Type B pancreatic cell (in vitro differentiated cells): ENCODE data around the gene NTN5. TPM values are rescaled to one million over a fixed set of nuclear protein-coding genes. Genes with fewer than 3 reads are reported as not detected.
"Not testable (repeated sequence)": the region's sequence is repeated elsewhere in the genome, so short reads cannot be mapped to it uniquely, and the experiment has no call there.

ENCODE experiments used
- DNase-seq: peaks from one replicate; pipeline ENCODE4 v3.0.0; 2021; ENCODE audit warnings: mixed read lengths; ENCODE audit not compliant: unreplicated experiment; ENCODE audit errors: extremely low spot score
- H3K27ac Mint-ChIP-seq: 2 replicates; pipeline ENCODE4 v1.8.0; 2021; ENCODE audit warnings: mild to moderate bottlenecking, mixed read lengths
- H3K27me3 Mint-ChIP-seq: 2 replicates; pipeline ENCODE4 v1.8.0; 2021; ENCODE audit warnings: mixed read lengths
- H3K36me3 Mint-ChIP-seq: 2 replicates; pipeline ENCODE4 v1.8.0; 2021; ENCODE audit warnings: mixed read lengths
- H3K4me1 Mint-ChIP-seq: one replicate; pipeline ENCODE4 v1.8.0; 2021; ENCODE audit warnings: mixed read lengths; ENCODE audit not compliant: unreplicated experiment
- H3K4me3 Mint-ChIP-seq: 2 replicates; pipeline ENCODE4 v1.8.0; 2021; ENCODE audit warnings: mild to moderate bottlenecking, mixed read lengths
- H3K9me3 Mint-ChIP-seq: 2 replicates; pipeline ENCODE4 v1.8.0; 2021; ENCODE audit warnings: mixed read lengths
- total RNA-seq: library from RNA; stranded (reverse); gene quantifications from 2 replicates; pipeline ENCODE4 v1.2.1, GENCODE V29; 2021; ENCODE audit warnings: low replicate concordance
- TF ChIP-seq, protein P1 (sequence below): fragments of 200-600 bp; sonication (generic); conservative IDR thresholded peaks from 2 replicates; pipeline ENCODE4 v1.5.0; 2021; ENCODE audit warnings: antibody characterized with exemption, mild to moderate bottlenecking

Gene NTN5
- total RNA-seq, 1 donor from 2014 or later = 1.2 TPM

DNA sequence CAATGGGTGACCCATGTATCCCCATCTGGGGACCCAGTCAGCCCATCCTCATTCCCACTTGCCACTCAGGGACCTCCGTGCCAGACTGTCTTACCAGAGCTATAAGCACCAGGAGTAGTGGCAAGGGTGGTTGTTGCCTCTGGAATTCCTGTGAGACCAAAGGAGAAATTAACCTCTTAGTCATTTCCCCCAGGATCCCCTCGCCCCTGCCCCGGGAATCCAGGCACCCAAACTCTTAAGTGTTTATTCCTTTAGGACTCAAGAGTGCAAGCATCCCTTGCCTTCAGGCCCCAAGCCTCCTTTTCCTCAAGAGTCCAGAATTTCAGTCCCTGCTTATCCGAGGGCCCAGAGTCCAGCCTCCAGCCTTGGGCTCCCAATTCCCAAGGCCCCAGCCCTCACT lies 9.2 kb downstream of the NTN5 start:
- H3K4me1 Mint-ChIP-seq = peaks cover 5% of the 10 kb centered on the region
- TF ChIP-seq, protein P1, sequence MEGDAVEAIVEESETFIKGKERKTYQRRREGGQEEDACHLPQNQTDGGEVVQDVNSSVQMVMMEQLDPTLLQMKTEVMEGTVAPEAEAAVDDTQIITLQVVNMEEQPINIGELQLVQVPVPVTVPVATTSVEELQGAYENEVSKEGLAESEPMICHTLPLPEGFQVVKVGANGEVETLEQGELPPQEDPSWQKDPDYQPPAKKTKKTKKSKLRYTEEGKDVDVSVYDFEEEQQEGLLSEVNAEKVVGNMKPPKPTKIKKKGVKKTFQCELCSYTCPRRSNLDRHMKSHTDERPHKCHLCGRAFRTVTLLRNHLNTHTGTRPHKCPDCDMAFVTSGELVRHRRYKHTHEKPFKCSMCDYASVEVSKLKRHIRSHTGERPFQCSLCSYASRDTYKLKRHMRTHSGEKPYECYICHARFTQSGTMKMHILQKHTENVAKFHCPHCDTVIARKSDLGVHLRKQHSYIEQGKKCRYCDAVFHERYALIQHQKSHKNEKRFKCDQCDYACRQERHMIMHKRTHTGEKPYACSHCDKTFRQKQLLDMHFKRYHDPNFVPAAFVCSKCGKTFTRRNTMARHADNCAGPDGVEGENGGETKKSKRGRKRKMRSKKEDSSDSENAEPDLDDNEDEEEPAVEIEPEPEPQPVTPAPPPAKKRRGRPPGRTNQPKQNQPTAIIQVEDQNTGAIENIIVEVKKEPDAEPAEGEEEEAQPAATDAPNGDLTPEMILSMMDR = no peak
- no peaks in the 10 kb centered on the region for H3K36me3 Mint-ChIP-seq
- H3K27me3 Mint-ChIP-seq = no peaks in the 10 kb centered on the region
- H3K9me3 Mint-ChIP-seq = no peaks in the 10 kb centered on the region
- H3K27ac Mint-ChIP-seq = no peak overlapping the region
- DNase-seq = no peak
- H3K4me3 Mint-ChIP-seq = no peak overlapping the region

DNA sequence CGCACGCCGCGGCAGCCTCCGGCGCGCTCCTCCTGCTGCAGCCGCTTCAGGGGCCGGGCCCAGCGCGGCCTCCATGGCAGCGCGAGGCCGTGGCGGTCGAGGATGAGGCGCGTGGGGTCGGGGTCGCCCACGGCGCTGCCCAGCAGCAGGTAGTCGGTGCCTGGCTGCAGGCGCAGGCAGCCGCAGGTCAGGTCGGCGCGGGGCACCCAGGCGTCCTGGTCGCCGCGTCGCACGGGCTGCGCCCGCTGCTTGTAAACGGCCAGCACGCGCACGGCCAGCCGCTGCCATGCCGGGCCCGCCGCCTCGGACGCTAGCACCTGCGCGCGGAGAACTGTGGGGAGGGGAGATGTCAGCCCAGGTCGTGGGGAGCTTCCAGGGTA lies 11.1 kb downstream of the NTN5 start:
- H3K9me3 Mint-ChIP-seq = no peaks in the 10 kb centered on the region

DNA sequence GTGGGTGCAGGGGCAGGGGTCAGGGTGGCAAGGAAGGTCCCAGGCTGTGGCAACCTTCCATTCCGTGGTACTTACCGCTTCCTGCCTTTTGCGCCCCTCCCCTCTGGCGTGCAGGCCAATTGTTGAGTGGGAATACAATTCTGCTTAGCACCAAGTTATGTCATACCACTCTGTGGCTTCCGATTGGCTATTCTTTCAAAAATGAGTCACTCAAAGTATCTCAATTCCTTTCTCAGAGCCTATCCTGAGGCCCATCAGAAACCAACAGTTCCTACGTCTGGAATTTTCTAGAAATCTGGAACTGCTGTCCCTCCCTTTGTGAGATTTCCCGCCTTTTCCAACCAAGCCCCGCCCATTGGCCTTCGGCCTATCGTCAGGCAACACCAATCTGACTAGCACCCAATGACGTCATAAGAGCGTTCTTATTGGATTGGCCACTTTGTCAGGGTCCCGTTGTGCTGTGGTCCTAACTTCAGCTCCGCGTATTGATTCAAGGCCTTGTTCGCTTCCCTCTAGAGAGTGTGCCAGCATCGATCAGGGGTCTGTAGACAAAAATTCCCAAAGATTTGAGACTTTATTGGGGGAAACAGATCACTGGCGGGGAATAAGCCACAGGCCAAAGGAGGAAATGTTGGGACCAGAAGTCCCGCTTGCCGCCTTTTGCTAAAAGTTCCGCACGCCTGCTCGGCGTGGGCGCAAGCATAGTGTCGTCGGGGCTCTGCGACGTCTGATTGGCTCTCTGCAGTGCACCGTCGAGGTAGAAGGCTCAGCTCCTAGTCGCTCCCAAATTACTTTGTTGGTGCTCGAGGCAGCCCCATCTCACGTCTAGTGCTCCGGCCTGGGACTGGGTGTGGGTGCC lies 11.7 kb downstream of the NTN5 start:
- no peaks in the 10 kb centered on the region for H3K36me3 Mint-ChIP-seq
- peak overlapping the region; percentile 18 for H3K27ac Mint-ChIP-seq
- TF ChIP-seq, protein P1 = no peak
- no peak overlapping the region for H3K4me3 Mint-ChIP-seq
- no peaks in the 10 kb centered on the region for H3K27me3 Mint-ChIP-seq
- no peak for DNase-seq
- H3K9me3 Mint-ChIP-seq = no peaks in the 10 kb centered on the region
- H3K4me1 Mint-ChIP-seq = peaks cover 13% of the 10 kb centered on the region

More for the DNA sequence above, 11.1 kb downstream of the NTN5 start:
- Mint-ChIP-seq H3K4me1 (peaks cover 12% of the 10 kb centered on the region), H3K27ac (no peak overlapping the region), H3K4me3 (no peak overlapping the region), H3K27me3 (no peaks in the 10 kb centered on the region), H3K36me3 (no peaks in the 10 kb centered on the region)
- no peak for DNase-seq
- TF ChIP-seq, protein P1 = no peak

- DNase-seq = no peak
- H3K27ac Mint-ChIP-seq = peak overlapping the region; percentile 43
- no peak overlapping the region for H3K4me3 Mint-ChIP-seq
- H3K27me3 Mint-ChIP-seq = no peaks in the 10 kb centered on the region
- peaks cover 14% of the 10 kb centered on the region for H3K4me1 Mint-ChIP-seq
- no peaks in the 10 kb centered on the region for H3K9me3 Mint-ChIP-seq
- TF ChIP-seq, protein P1 = no peak
- no peaks in the 10 kb centered on the region for H3K36me3 Mint-ChIP-seq
These were observed 13.0 kb downstream of the NTN5 start for GRCh38 chr19:48659768-48660167.

- H3K27me3 Mint-ChIP-seq = no peaks in the 10 kb centered on the region
- H3K9me3 Mint-ChIP-seq = no peaks in the 10 kb centered on the region
- H3K4me3 Mint-ChIP-seq = no peak overlapping the region
- TF ChIP-seq, protein P1 = no peak
- peaks cover 22% of the 10 kb centered on the region for H3K4me1 Mint-ChIP-seq
- no peak for DNase-seq
- H3K36me3 Mint-ChIP-seq = no peaks in the 10 kb centered on the region
- no peak overlapping the region for H3K27ac Mint-ChIP-seq
These were observed 14.3 kb downstream of the NTN5 start for GRCh38 chr19:48658483-48658882.

DNA sequence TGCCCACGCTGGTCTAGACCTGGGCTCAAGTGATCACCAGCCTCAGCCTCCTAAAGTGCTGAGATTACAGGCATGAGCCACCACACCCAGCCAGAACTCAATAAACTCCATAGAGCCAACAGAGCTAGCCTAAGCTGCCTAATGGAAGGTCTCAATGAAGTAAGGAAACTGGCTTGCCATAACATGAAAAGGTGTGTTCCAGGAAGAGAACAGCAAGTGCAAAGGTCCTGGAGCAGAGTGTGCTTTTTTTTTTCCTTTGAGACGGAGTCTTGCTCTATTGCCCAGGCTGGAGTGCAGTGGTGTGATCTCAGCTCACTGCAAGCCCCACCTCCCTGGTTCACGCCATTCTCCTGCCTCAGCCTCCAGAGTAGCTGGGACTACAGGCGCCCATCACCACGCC lies 15.0 kb downstream of the NTN5 start:
- H3K4me3 Mint-ChIP-seq, H3K27ac Mint-ChIP-seq, H3K9me3 Mint-ChIP-seq, H3K36me3 Mint-ChIP-seq, H3K27me3 Mint-ChIP-seq, DNase-seq: not testable (repeated sequence)
- peaks cover 22% of the 10 kb centered on the region for H3K4me1 Mint-ChIP-seq
